ENCODE results near the gene TEX22.

TEX22 gene

GRCh38 chr14:105422695-105423487 is 24.6 kb downstream of the TEX22 start:
- no peak for TF ChIP-seq CTCF (conservative IDR thresholded peaks at IDR 0.05; ENCODE audit: low read depth, low read length)
- no peak for DNase-seq (ENCODE audit: low read depth)
- no peak overlapping the region for H3K4me3 ChIP-seq (ENCODE audit: low read depth, low read length)

- no peak overlapping the region for H3K4me3 ChIP-seq (ENCODE audit: low read depth, low read length)
- no peak for DNase-seq (ENCODE audit: low read depth)
- TF ChIP-seq CTCF (conservative IDR thresholded peaks at IDR 0.05; ENCODE audit: low read depth, low read length) = no peak
Measured at GRCh38 chr14:105423488-105424195, 25.3 kb downstream of the TEX22 start.

- DNase-seq (ENCODE audit: low read depth) = no peak
- no peak overlapping the region for H3K4me3 ChIP-seq (ENCODE audit: low read depth, low read length)
- no peak for TF ChIP-seq CTCF (conservative IDR thresholded peaks at IDR 0.05; ENCODE audit: low read depth, low read length)
Measured at GRCh38 chr14:105424861-105425260, 26.5 kb downstream of the TEX22 start.

- no peak for TF ChIP-seq CTCF (conservative IDR thresholded peaks at IDR 0.05; ENCODE audit: low read depth, low read length)
- no peak overlapping the region for H3K4me3 ChIP-seq (ENCODE audit: low read depth, low read length)
- no peak for DNase-seq (ENCODE audit: low read depth)
Measured at GRCh38 chr14:105425823-105426247, 27.5 kb downstream of the TEX22 start.

GRCh38 chr14:105426416-105427130 is 28.2 kb downstream of the TEX22 start:
- no peak for DNase-seq (ENCODE audit: low read depth)
- TF ChIP-seq CTCF (conservative IDR thresholded peaks at IDR 0.05; ENCODE audit: low read depth, low read length) = no peak
- H3K4me3 ChIP-seq (ENCODE audit: low read depth, low read length) = no peak overlapping the region

GRCh38 chr14:105427412-105427811 is 29.1 kb downstream of the TEX22 start:
- no peak for DNase-seq (ENCODE audit: low read depth)
- TF ChIP-seq CTCF (conservative IDR thresholded peaks at IDR 0.05; ENCODE audit: low read depth, low read length) = no peak
- no peak overlapping the region for H3K4me3 ChIP-seq (ENCODE audit: low read depth, low read length)

Data from choroid plexus epithelial cell (primary cell).